NCI-H345 (cell line): ENCODE measurements around the gene TMUB1.

Experiments used
- DNase-seq: peaks from one replicate; lab custom pipeline; 2025; lab: John Stamatoyannopoulos, UW

Gene TMUB1

GRCh38 chr7:151101621-151102396 is 18.5 kb upstream of the TMUB1 start:
- DNase-seq, result no peak

- no peak for DNase-seq
These were observed 17.6 kb upstream of the TMUB1 start for GRCh38 chr7:151100921-151101320.

- DNase-seq, result no peak
These were observed 16.4 kb upstream of the TMUB1 start for GRCh38 chr7:151099486-151100211.

GRCh38 chr7:151095828-151096475 is 12.7 kb upstream of the TMUB1 start:
- DNase-seq, result no peak

- no peak for DNase-seq
These were observed 12.0 kb upstream of the TMUB1 start for GRCh38 chr7:151095123-151095797.

GRCh38 chr7:151094675-151095074 is 11.4 kb upstream of the TMUB1 start:
- DNase-seq, result no peak

DNA sequence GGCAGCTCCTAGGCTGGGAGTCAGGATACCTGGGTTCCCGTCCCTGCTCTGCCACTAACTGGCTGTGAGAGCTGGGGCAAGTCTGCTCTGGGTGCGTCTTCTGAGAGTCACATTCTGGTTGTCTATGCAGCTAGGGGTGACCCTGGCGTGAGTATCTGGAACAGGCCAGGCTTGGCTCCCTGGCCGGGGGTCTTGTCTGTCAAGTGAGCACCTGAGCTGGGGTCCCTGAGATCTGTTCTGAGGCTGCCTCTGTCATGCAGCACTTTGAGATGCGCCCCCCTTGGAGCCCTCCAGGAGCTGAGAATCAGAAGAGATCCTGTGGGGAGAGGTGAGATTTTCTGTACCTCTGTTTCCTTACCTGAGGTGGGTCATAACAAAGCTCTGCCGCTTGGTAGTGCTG is 10.5 kb upstream of the TMUB1 start:
- no peak for DNase-seq

DNA sequence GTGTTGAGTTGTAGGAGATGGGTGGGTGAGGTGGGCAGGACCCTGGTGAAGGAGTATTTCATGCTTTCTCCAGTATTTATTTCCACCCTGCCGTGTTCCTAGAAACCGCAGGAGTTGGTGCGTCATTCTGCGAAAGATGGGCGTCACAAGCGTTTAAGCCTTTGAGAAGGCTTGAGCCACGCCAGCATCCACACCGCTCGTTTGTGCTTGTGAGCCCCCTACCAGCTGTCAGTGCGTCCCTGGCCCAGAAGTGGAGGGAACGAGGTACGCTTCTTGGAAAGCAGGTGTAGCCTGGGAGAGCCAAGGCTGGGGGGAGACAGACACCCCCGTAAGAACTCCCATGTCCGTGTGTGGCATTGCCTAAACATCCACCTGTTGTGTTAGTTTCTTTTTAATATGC is 8.7 kb upstream of the TMUB1 start:
- no peak for DNase-seq

DNA sequence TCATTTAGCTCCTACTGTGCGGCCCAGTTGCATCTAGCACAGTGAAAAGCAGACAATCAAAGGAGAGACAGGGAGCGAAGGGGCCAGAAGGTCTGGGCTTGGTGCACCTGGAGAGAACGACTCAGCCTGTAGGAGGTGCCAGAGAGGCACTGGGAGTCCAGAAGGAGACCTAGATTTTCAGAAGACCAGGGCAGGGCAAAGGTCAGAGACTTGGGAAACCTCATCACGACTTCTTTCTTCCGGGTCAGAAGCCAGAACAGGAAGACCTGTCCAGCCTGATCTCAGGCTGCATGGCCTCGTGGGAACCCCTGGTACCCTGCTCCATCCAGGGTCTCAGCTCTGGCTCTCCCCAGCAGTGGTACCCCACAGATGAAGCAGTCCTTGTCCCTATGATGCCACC is 8.1 kb upstream of the TMUB1 start:
- DNase-seq, result no peak

DNA sequence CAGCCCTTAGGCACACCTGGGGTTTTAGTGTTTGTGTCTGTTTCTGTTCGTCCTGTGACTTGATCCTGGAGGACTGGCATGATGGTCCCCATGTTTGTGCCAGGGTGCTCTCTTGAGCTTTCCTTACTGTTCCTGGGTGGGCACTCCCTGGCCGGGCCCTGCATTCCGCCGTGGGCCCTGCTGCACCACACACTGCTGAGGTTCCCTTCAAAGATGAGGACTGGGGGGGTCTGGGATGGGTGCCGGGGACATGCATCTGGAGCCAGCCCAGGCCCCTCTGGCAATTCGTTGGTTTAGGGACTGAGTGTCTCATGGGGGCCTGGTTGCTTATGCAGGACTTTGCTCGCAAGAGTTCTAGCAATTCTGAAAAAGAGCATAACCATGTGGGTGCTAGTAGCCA is 7.7 kb upstream of the TMUB1 start:
- no peak for DNase-seq

- no peak for DNase-seq
These were observed 6.8 kb upstream of the TMUB1 start for GRCh38 chr7:151089893-151090730.

DNA sequence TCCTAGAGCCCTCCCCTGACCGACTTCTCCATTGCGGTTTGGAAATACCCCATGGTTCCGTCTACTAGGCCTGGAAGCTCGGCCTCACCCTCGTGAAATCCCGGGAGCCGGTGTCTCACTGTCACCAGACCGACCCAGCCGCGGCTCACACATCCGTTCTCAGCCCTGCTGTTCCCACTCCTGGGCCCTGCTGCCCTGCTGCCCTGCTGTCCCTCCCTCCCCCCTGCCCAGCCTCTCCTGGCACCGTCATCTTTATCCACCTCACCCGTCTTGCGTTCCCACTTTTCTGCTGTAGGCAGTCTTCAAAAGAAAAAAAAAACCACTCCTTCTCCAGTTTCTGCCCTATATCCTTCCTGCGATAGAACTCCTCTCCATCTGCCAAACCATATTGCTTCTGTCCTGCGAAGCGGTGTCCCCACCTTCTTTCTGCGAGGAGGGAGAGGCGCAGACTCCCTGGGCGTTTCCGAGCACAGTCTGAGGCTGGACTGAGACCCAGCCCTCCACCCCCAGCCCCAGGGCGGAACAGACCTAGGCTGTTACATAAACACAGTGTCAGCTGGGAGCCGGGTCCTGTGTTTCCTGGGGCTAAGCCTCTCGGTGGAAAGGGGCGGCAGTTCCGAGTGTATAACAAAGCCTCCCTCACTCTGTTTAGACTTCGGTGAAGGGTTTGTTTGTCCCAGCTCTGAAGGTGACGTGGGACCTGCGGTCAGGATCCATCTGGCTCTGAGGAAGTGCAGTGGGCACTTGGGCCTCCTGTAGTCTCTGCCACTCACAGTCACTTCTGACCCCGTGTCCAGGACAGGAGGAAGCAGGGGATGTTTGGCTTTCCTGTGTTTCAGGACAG is 5.8 kb upstream of the TMUB1 start:
- no peak for DNase-seq

DNA sequence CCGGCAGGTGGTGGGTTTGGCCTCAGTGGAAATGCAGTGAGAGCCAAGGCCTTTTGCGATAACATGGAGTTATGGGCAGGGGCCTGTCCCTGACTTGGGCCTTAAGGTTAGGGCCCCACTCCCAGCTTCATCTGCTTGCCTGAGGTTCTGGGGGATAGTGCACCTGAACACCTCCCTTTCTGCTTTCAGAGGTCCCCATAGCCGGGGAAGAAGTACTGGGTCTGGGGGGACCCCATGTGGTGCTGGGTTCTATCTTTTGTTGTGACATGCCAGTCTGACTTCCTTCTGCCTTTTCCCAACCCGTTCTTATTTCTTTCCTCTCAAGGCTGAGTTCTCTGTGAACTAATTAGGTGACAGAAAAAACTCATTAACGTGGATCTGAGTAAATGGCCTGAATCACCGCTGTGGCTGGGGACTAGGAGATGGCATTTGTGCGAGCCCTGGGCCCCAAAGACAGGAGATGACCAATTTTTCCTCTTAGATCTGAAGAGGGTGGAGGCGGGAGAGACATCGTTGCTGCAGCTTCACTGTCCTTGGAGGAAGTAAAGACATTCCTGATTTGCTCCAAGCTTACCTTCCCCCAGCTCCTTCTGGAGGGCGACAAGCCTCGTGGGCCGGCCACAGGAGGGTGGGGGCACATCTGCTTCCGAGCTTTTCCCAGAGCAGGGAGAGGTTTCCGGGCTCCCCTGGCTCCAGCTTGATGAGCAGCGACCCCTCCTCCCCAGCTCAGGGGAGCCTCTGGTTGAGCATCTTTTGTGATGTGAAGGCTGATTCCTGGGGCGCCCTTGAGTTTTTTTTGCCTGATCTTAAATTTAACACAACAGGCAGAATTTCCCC is 4.9 kb upstream of the TMUB1 start:
- DNase-seq, result no peak

- DNase-seq, result peak; percentile 42
These were observed 4.1 kb upstream of the TMUB1 start for GRCh38 chr7:151087245-151088018.

DNA sequence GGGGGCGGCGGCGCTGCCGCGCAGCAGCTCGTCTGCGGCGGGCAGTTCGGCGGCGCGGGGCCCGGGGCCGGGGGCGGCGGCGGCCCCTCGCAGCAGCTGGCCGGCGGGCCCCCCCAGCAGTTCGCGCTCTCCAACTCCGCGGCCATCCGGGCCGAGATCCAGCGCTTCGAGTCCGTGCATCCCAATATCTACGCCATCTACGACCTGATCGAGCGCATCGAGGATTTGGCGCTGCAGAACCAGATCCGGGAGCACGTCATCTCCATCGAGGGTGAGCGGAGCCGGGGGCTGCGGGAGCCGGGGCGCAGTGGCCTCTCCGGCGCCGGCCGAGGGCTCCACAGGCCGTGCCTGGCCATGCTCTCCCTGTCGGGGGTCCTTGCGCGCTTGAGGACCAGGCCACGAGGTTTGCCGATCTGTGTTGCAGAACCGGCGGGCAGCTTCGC is 3.5 kb upstream of the TMUB1 start:
- DNase-seq, result peak; percentile 50

- DNase-seq, result peak; percentile 87
These were observed 2.7 kb upstream of the TMUB1 start, which contains the start of gene AGAP3 for GRCh38 chr7:151085691-151086620. Gene AGAP3, plus strand, starts transcription at chr7:151086475. Its CDS starts 267 bp downstream, at chr7:151086742.

- no peak for DNase-seq
These were observed 2.0 kb upstream of the TMUB1 start for GRCh38 chr7:151085329-151085690.

DNA sequence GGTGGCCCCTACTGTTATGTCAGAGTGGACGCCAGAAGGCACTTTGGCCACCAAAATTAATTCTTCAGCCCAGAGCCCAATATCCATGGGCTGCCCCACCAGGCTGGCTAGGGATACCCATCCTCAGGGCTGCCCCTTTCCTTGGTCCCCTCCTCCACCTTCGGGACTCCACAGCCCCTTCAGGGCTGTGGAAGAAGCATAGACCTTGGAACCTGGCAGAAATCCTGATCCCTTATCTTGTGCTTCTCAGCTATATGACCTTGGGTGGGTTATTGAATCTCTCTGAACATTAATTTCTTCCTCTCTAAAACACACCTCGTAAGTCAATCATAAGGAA is 499 bp upstream of the TMUB1 start:
- DNase-seq, result no peak
